HG03097 (cell line): ENCODE data around the gene NAV3.
"Not testable (repeated sequence)": the region's sequence is repeated elsewhere in the genome, so short reads cannot be mapped to it uniquely, and the experiment has no call there.

Source experiments
- ATAC-seq: cut with Tn5 transposase; IDR thresholded peaks from one replicate; pipeline ENCODE4 v1.9.1; 2021; ENCODE audit not compliant: unreplicated experiment, low FRiP score

Gene NAV3

DNA sequence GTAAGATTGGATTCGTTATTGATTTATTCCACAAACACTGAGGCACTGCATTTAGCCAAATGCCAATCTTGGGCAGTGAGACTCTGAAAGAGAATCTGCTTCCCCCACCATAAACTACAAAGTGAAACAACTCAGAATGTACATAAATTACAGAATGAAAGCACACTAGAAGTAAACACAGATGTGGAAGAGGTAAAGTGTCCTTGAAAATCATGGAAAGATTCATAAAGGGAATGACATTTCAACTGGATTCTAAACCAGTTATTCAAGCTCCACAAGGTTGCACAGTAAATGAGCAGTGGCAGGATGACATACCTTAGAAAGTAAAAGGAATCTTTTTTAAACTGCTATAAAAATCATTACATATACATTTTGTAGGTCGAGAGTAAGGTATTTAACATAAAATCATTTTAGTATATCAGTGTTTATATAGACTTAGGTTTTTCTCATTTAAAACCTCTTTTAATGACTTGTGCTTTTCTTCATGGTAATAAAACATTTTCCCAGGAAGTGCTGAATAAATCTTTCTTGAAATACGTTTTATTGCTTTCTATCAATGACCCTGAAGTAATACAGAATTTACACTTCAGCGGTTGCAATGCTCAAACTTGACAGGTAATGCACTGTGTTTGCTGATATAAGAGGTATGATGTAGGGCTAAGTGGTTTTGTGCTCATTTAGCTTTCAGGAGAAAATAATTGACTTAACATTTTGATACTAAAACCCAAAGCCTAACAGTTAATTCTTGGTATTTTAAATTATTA is 270.6 kb downstream of the NAV3 start:
- ATAC-seq, result no peak

DNA sequence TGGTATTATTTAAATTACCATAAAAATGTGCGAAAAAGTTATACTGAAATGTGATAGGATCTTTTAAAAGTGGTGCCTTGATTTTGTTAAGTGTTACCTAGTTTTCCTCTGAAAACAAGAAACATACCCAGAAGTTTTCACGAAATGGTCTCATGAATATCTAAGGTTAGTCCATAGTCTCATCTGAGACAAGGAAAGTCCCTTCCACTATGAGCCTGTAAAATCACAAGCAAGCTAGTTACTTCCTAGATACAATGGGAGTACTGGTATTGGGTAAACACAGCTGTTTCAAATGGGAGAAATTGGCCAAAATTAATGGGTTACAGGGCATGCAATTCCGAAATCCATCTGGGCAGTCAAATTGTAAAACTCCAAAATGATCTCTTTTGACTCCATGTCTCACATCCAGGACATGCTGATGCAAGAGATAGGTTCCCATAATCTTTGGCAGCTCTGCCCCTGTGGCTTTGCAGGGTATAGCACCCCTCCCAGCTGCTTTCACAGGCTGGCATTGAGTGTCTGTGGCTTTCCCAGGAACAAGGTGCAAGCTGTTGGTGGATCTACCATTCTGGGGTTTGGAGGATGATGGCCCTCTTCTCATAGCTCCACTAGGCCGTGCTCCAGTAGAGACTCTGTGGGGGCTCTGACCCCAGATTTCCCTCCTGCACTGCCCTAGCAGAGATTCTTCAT is 271.4 kb downstream of the NAV3 start:
- ATAC-seq, result no peak

DNA sequence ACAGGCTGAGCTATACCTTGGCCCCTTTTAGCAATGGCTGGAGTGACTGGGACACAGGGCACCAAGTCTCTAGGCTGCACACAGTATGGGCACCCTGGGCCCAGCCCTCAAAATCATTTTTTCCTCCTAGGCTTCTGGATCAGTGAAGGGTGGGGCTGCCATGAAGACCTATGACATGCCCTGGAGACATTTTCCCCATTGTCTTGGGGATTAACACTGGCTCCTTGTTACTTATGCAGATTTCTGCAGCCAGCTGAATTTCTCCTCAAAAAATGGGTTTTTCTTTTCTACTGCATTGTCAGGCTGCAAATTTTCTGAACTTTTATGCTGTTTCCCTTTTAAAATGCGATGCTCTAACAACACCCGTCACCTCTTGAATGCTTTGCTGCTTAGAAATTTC is 272.1 kb downstream of the NAV3 start:
- not testable (repeated sequence) for ATAC-seq

DNA sequence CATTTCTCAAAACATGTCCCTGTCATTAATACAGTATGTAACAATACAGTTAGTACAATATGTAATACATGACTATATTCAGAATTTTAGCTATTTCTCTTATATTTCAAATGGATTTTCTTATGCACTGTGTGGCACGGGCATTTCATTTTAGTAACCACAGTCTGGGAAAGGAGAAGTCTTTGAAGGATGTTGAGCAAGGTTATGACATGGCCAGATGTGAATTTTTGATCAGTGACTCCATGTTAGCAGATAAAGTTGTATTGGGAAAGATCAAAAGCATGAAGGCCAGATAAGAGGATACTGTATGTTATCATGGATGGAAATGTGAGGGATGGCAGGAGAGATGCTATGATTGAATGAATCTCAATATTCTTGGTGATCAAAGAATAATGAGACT is 285.2 kb downstream of the NAV3 start:
- no peak for ATAC-seq

DNA sequence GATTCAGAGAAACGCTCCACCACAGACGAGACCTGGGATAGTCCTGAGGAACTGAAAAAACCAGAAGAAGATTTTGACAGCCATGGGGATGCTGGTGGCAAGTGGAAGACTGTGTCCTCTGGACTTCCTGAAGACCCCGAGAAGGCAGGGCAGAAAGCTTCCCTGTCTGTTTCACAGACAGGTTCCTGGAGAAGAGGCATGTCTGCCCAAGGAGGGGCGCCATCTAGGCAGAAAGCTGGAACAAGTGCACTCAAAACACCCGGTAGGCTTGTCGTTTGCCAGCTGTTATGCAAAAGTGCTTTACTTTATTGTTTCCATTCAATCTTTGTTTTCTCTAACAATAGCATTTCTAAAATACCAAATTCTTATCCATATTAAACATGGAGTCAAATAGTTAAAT is 287.3 kb downstream of the NAV3 start:
- no peak for ATAC-seq

DNA sequence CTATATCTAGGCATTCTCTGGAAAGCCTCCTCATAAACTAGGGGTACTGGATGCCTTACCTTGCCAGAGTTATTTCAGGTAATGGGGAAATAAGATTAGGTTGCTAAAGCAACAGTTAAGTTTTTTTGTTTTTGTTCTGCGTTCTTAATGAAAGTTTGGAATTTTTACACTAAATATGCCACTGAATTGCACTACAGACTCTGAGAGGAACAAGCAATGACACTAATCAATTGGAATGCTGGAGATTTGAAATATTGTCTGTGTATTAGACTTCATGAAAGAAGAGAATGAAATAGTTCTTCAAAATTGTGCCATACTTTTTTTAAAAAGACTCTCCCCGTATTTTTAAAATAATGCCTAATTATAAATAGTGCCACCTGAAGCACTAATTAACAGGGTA is 287.8 kb downstream of the NAV3 start:
- ATAC-seq, result no peak

DNA sequence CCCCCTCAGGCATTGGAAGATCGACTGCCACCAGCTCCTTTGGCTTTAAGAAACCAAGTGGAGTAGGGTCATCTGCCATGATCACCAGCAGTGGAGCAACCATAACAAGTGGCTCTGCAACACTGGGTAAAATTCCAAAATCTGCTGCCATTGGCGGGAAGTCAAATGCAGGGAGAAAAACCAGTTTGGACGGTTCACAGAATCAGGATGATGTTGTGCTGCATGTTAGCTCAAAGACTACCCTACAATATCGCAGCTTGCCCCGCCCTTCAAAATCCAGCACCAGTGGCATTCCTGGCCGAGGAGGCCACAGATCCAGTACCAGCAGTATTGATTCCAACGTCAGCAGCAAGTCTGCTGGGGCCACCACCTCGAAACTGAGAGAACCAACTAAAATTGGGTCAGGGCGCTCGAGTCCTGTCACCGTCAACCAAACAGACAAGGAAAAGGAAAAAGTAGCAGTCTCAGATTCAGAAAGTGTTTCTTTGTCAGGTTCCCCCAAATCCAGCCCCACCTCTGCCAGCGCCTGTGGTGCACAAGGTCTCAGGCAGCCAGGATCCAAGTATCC is 288.7 kb downstream of the NAV3 start:
- ATAC-seq, result no peak

DNA sequence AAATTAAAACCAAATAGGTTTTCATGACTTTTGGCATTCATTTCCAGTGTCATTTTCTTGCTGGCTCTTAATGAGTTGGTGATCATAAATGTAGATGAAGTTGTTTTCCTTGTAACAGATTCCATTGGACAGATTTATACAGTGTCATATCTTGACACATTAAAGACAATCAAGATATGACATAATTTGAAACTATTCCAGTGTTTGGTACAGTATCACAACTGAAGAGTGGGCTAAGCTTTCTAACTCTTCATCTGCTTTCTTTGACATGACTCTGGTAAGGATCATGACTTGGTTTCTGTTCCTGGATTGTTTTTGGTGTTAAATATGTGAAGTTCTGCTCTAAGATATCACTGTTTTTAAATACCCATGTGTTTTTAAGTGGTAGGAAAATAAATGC is 289.6 kb downstream of the NAV3 start:
- ATAC-seq, result no peak

DNA sequence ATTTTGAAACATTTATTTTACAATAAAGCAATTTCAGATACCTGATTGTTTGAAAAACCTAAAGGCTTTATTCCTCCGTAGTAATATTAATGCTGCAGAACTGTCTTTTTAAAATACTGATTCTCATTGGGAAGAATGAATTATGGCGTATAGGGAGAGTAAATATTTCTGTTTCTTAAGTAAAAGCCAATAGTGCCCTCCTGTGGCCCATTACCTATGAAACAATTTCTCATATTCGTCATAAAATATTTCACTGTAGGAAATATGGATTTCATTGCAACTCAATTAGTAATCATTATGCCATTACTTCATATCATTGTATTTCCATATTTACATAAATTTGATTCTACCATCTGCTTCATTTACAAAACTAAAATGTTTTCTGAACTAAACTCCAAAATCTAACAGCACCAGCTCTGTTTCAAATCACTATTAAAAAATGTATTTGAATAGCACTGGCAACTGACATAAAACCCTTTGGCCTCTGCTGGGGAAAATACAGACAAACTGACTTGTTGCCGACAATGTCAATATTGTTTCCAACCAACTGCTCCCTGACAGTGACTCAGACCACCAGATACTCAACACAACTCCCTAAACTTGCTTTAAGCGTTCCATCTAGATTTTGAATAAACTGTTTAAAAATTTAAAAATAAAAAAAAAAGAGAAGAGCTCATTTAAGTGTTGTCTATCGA is 290.3 kb downstream of the NAV3 start:
- no peak for ATAC-seq

DNA sequence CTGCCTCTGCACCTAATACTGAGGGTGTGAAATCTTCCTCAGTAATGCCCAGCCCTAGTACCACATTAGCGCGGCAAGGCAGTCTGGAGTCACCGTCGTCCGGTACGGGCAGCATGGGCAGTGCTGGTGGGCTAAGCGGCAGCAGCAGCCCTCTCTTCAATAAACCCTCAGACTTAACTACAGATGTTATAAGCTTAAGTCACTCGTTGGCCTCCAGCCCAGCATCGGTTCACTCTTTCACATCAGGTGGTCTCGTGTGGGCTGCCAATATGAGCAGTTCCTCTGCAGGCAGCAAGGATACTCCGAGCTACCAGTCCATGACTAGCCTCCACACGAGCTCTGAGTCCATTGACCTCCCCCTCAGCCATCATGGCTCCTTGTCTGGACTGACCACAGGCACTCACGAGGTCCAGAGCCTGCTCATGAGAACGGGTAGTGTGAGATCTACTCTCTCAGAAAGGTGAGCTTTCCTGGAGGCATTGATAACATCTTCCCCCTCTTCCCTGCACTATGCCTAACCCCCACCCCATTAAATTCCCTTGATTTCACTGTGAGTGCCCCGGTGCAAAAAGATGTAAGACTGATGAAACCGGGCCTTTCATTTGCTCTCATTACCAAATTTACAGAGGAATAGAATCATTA is 291.4 kb downstream of the NAV3 start:
- no peak for ATAC-seq

DNA sequence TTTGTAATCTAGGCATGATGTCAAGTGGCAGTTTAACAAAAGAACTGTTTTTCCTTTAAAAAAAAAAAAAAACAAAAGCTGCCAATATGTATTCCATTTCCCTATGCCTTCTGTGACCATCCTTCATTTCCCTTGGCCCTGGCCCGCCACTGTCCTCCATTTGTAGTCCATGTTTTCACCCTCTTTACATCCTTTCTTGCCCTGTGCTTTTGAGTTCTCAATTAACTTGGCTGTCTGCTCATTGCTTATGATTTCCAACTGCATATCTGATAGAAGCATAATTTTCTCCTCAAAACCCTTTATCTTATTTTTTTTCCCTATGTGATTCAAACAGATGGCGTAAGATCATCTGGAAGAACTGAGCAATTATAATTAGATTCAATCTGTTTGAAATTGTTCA is 297.5 kb downstream of the NAV3 start:
- no peak for ATAC-seq

DNA sequence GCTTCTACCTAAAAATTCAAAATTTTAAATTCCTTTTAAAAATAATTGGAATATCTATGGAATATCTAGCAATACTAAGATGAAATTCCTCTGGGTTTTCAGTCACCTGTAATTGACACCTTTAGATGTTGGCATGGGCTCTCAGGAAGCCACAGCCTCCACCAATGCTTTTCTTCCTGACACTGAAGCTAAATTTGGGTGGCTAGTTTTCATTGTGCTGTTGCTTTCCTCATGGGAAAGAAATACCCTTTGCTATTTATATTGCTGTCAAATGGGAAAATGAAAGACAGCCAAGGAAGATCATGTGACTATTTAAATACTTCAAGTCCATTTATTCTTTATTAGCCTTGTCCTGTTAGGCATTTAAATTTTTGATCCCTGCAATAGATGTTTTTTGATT is 313.0 kb downstream of the NAV3 start:
- no peak for ATAC-seq

DNA sequence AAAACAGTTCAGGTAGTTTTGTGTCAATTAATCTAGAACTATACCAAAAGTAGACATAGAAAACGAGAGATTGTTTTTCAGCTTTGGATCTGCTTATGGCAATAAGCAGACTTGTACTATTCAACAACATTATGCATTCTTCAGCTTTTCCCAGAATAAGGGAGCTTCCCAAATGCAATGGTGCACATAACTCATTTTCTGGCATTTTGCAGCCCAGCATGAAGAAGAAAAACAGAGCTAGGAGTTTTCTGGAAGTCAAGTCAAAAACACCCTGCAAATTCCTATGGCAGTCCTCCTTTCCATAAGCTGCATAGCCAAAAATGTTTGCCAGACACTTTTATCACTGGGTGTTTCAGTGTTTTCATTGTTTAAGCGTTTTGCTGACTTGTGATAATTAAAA is 314.7 kb downstream of the NAV3 start:
- no peak for ATAC-seq

DNA sequence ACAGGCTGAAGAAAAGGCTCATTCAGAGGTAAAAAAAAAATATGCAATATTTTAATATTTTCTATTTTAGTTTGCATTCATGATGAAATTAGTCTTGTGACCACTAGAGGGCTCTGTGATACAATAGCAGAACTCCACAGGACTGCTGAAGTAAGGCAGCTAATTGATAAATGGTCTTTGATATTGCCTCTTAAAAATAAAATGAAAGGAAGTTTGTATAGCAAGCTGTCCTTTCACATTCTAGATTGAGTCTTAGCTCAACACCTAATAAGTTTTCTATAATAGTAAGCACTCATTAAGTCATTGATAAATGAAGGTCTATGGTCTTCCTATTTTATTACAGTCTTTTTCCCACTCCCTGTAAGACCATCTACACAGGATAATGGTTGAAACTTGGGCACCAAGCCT is 315.7 kb downstream of the NAV3 start:
- ATAC-seq, result no peak

DNA sequence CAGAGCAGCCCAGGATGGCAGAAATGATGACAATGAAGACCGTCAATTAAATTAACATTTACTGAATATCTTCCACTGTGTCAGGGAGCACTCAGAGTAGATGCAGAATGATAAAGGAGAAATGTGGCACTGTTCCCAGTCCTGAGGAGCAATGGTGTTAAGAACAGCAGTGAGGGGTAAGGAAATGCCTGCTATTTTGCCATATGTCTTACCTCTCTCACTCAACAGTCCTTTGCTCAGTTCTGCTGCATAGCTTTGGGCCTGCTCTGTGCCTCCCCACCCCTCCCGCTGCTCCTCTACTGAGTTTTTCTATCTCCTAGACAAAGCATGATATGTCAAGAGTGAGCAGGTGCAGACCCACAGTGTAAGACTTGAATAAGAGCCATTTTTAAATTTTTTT is 318.8 kb downstream of the NAV3 start:
- ATAC-seq, result no peak

DNA sequence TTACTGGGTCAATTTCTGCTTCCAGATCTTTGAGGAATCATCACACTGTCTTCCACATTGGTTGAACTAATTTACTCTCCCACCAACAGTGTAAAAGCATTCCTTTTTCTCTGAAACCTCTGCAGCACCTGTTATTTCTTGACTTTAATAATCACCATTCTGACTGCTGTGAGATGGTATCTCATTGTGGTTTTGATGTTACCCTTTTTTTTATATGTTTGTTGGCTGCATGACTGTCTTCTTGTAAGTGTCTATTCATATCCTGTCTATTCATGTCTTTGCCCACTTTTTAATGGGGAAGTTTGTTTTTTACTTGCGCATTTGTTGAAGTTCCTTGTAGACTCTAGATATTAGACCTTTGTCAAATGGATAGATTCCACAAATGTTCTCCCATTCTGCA is 324.9 kb downstream of the NAV3 start:
- ATAC-seq, result no peak

DNA sequence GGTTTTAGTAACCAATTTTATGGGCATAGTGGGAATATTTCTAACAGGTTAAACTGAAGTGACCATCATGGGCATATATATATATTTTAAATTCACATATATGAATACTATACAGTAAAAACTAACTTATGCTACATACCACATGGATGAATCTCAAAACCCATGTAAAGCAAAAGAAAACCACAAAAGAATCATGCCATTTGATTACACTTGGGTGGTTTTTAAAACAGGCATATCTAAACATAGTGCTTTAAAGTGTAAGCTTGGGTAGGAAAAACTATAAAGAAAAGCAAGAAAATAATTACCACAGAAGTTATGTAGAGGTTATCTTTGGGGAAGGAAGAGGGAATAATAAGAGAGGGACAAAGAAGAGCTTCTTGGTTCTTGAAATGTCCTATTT is 326.1 kb downstream of the NAV3 start:
- ATAC-seq, result no peak

DNA sequence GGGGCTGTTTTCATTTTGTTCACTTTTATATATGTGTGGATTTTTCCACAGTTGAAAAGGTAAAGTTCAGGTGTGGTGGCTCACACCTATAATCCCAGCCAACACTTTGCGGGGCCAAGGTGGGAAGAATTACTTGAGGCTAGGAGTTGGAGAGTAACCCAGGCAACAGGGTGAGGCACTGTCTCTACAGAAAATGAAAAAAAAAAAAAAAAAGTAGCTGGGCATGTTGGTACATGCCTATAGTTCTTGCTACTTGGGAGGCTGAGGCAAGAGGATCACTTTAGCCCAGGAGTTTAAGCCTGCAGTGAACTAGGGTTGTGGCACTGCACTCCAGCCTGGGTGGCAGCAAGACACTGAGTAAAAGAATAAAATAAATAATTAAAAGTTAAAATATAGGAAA is 326.5 kb downstream of the NAV3 start:
- no peak for ATAC-seq

DNA sequence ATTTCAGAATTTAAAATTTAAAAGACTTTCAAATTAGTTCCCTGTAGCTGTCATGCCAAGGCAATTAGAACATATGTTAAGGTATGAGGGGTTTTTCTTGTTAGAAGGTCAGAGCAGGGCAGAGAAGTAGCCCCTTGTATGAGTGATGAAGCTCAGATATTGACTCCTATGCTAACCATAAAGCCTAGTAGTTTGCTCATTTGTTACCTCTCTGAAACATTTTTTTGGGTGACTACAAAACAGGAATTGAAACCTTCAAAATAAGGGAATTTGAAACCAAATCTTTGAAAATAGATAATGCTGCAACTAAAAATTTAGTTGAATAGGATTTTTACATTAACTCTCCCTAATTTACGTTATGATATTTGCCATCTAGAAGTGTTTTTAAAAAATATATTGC is 333.5 kb downstream of the NAV3 start:
- ATAC-seq, result no peak

DNA sequence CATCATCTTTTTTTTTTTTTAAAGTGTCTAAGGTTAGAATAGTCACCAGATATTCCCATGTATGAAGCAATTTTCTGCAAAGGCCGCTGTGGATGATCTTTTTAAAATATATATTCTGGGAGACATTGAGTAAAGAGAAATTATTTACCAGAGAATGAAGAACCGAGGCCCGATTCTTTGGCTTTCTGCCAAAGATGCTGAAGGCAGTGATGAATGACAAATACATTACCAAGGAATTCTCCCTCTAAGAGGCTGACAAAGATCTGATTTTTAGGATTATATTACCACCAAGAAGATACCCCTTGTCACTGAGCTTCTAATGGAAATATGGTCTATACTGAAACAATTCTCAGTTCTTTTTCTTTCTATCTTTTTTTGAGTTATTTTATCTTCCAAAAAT is 336.8 kb downstream of the NAV3 start:
- ATAC-seq, result no peak

DNA sequence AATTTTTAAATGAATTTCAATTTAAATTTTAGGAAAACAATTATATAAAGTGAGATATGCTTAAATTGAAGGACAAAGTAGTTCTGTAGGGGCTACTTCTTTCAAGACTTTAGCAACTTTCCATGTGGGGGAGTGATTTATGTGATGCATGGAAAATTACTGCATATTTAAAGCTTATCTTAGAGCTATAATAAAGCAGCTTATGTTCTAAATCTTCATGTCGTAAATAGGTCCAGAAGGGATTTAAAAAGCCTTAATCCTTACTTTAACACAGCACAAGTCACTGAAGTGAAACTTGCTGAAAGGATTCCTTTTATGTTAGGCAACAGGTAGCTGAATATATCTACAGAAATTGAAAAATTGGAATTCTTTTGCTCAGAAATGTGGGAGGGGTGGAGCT is 340.4 kb downstream of the NAV3 start:
- no peak for ATAC-seq
